GM20000 (cell line): ENCODE results near the gene VAV3.

ENCODE experiments used
- DNase-seq: peaks from one replicate; pipeline ENCODE4 v3.0.0; 2012; ENCODE audit warnings: low spot score
- TF ChIP-seq, protein P1 (sequence below): IDR thresholded peaks from 2 replicates; pipeline ENCODE4 v1.5.1; 2012; ENCODE audit warnings: mild to moderate bottlenecking, control low read depth; ENCODE audit errors: extremely low read depth, missing control alignments

The VAV3 gene

DNA sequence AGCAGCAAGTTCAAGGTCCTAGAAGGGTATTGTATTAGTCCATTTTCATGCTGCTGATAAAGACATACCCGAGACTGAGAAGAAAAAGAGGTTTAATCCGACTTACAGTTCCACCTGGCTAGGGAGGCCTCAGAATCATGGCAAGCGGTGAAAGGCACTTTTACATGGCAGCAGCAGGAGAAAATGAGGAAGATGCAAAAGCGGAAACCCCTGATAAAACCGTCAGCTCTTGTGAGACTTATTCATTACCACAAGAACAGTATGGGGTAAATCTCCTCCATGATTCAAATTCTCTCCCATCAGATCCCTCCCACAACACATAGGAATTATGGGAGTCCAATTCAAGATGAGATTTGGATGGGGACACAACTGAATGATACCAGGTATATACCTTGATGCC, 414.6 kb downstream of the VAV3 start:
- TF ChIP-seq, protein P1, sequence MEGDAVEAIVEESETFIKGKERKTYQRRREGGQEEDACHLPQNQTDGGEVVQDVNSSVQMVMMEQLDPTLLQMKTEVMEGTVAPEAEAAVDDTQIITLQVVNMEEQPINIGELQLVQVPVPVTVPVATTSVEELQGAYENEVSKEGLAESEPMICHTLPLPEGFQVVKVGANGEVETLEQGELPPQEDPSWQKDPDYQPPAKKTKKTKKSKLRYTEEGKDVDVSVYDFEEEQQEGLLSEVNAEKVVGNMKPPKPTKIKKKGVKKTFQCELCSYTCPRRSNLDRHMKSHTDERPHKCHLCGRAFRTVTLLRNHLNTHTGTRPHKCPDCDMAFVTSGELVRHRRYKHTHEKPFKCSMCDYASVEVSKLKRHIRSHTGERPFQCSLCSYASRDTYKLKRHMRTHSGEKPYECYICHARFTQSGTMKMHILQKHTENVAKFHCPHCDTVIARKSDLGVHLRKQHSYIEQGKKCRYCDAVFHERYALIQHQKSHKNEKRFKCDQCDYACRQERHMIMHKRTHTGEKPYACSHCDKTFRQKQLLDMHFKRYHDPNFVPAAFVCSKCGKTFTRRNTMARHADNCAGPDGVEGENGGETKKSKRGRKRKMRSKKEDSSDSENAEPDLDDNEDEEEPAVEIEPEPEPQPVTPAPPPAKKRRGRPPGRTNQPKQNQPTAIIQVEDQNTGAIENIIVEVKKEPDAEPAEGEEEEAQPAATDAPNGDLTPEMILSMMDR, result no peak
- DNase-seq, result no peak

DNA sequence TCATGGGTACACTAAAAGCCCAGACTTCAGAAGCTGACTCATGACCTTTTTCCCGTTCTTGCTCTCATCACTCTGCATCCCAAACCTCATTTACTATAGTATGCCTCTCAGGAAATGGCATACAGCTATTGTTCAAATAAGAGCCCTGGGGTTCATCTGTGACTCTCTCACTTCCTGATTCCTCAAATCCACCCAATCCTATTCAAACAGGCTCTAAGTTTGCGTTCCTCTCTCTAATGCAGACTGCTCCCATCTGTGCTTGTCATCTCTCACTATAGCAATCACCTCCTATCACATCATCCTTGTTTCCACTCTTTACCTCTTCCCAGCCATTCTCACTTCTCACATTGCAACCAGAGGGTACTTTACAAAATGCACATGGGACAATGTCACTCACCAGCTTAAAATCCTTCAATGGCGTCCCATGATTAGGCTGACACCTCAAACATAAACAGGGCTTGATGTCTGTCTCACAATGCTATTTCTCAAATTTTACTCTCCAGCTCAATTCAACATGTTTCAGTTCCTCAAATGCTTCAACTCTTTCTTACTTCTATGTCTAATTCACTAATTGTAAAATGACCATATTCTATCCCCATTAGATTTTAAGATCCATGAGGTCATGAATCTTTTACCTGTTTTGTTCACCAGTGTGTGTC, 415.7 kb downstream of the VAV3 start:
- no peak for DNase-seq
- TF ChIP-seq, protein P1, result no peak

DNA sequence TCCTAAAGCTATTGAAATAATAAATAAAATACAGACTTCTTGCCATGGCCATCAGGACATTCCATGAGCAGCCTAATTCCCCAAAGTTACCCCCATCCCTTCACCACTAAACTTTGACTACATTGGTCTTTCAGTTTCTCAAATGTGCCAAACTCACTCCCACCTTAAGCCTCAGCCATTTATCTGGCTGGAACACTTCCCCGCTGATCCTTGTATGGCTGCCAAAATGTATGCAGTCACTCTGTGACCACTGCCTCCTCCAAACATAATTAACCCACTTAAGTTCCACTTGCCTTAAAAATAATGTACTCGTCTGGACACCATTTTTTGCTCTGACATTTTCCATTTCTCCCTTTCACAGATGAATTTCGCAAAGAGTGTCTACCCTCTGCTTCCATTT, 416.7 kb downstream of the VAV3 start:
- no peak for DNase-seq
- TF ChIP-seq, protein P1, result no peak

DNA sequence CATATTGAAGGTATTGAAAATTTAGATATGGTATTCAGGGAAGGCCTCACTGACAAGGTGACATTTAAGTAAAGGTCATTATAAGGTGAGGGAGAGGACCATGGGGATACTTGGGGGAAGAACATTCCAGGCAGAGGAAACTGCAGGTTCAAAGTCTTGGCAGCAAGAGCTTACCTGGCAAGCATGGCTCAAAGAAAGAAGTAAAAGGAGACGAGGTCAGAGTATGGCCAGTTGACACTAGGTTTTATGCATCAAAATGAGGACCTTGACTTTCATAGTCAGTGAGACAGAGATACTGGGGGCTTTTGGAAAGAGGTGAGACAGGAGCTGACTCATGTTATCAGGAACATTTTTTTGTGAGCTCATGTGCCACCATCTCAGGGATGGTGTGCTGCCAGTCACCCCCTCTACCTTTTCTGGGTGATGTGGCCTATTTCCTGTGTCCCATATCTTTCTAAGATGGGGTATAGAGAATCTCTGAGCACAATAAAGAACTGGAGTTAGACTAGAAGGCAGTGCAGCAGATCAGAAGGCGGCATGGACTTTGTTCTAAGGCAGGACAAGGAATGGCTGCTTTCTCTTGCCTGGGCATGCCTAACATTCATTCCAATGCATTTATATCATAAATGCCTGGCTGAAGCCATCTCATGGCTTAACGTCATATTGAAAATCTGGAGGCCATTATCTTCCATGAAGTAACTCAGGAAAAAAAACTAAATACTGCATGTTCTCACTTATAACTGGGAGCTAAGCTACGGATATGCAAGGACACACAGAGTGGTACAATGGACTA, 417.4 kb downstream of the VAV3 start:
- DNase-seq, result no peak
- TF ChIP-seq, protein P1, result no peak

DNA sequence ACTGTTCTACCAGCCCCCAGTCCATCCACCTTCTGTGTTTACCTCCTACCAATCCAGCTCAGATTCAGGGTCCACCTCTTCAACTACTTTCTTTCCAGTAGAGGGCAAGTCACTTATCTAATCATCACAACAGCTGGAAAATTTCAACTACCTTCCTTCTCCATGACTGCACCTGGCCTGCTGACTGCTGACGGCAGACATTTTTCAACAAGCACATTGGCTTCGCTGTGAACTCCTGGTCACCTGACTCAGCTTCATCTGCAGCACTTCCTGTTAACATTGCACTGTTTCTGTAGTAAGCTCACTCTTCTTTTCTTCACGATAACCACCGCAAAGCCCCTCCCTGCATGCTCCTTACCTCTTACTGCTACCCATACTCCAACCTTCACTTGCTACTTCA, 418.4 kb downstream of the VAV3 start:
- DNase-seq, result no peak
- TF ChIP-seq, protein P1, result no peak

DNA sequence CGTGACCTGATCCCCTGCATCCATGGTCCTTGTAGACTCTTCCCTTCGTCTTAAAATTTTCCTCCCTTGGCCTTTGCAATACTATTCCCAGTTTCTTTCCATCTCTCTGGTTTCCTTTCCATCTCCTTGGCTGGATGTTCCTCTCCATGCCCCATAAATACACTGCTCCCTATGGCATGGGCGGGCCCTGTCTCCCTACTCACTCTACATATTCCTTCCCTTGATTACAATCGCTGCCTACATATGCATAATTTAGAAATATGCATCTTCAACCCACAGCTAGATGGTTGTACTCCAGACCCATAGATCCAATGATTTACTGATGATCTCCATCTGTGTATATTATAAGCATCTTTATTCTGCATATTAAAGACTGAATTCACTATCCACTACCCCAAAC, 419.1 kb downstream of the VAV3 start:
- TF ChIP-seq, protein P1, result no peak
- DNase-seq, result no peak

DNA sequence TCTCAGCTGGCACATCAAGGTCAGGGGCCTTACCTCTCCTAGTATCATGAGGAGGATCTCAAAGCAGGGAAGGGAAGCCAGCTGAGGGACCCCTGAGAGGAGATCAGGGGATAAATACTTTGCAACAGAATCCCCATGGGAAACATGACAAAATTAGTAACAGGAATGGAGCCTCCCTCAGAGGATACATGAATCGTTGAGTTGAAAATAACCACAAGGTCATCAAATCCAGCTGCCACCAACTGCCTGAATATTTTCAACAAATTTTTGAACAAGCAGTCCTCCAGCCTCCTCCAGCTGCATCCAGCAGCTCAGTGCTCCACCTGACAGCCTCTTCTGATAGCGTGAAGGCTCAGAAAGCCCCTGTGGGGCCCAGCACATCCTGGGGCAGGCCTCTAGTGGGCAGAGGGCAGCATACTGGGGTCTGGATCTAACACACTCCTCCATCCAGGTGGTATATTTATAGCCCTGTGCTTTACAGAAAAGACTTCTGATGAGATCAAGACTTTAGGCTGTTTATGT, 419.9 kb downstream of the VAV3 start:
- no peak for DNase-seq
- TF ChIP-seq, protein P1, result no peak
